HG02759 (cell line): ENCODE results near the gene COMMD6.

Experiments used
- ATAC-seq: cut with Tn5 transposase; IDR thresholded peaks from one replicate; pipeline ENCODE4 v1.9.1; 2021; ENCODE audit warnings: mild to moderate bottlenecking, moderate library complexity; ENCODE audit not compliant: unreplicated experiment

The COMMD6 gene

GRCh38 chr13:75485286-75486062 is 52.2 kb downstream of the COMMD6 start:
- ATAC-seq: no peak

GRCh38 chr13:75482820-75483079 is 54.9 kb downstream of the COMMD6 start:
- ATAC-seq: no peak

GRCh38 chr13:75482070-75482819 is 55.4 kb downstream of the COMMD6 start, which contains the start of gene TBC1D4:
TBC1D4 (minus strand) TSS chr13:75482169; CDS start chr13:75481767, 402 bp downstream.
- peak; percentile 80 for ATAC-seq

- peak; percentile 31 for ATAC-seq
Measured at GRCh38 chr13:75481176-75482069, 56.2 kb downstream of the COMMD6 start.

GRCh38 chr13:75480671-75481175 is 56.9 kb downstream of the COMMD6 start:
- peak; percentile 4 for ATAC-seq

- no peak for ATAC-seq
Measured at GRCh38 chr13:75479102-75479740, 58.4 kb downstream of the COMMD6 start.

- no peak for ATAC-seq
Measured at GRCh38 chr13:75478659-75479058, 59.0 kb downstream of the COMMD6 start.
